B cell (primary cell): ENCODE results near the gene TGFBR1. TPM values are rescaled to one million over a fixed set of nuclear protein-coding genes. Genes with fewer than 3 reads are reported as not detected.

Experiments
- ATAC-seq: fragments of 200-7000 bp; cut with Tn5 transposase; one replicate; pipeline ENCODE4 v1.10.0; 2021; ENCODE audit warnings: low read depth, mild to moderate bottlenecking, moderate number of reproducible peaks, moderate library complexity
- CTCF ChIA-PET: fragments of 350-600 bp; sonication (Branson Sonifier 250); formaldehyde crosslinking; loops from one replicate; lab custom pipeline; 2021; ENCODE audit warnings: antibody characterized with exemption, inconsistent platforms; lab: Charles Lee
- POLR2A ChIA-PET: fragments of 350-600 bp; sonication (Branson Sonifier 250); formaldehyde crosslinking; loops from one replicate; lab custom pipeline; 2021; ENCODE audit warnings: antibody characterized with exemption; lab: Charles Lee
- DNase-seq: peaks from one replicate; pipeline ENCODE4 v3.0.0; 2013
- H2AFZ ChIP-seq: 2 replicates; pipeline ENCODE4 v1.6.1; 2012; ENCODE audit warnings: mild to moderate bottlenecking, low read depth, low read length; ENCODE audit not compliant: insufficient read depth, poor library complexity, severe bottlenecking
- H3K27ac ChIP-seq, 2 donors: 1 replicate in 1 of 2; 2 replicates in 1 of 2; pipeline ENCODE4 v1.5.1; 2012 to 2013; ENCODE audit warnings: low read length in 2 of 2, mild to moderate bottlenecking in 2 of 2, moderate library complexity in 1 of 2
- H3K27me3 ChIP-seq, 4 experiments: fragments of 200-600 bp in 1 of 4; sonication (generic) in 1 of 4; replicated peaks in 1 of 4; 1 replicate in 2 of 4; 2 replicates in 2 of 4; pipeline versions ENCODE4 v1.6.1 to v1.7.0; 2013 to 2016; ENCODE audit warnings: low read length in 3 of 4, mild to moderate bottlenecking in 2 of 4, mixed read lengths in 1 of 4, moderate library complexity in 1 of 4; ENCODE audit not compliant: insufficient read depth in 4 of 4, control insufficient read depth in 3 of 4; ENCODE audit errors: control extremely low read depth in 1 of 4
- H3K36me3 ChIP-seq, 2 experiments: replicated peaks in 1 of 2; 1 replicate in 1 of 2; 2 replicates in 1 of 2; pipeline versions ENCODE4 v1.6.1 to v1.7.1; 2013; ENCODE audit warnings: low read length in 1 of 2; ENCODE audit not compliant: insufficient read depth in 2 of 2, control insufficient read depth in 1 of 2; ENCODE audit errors: control extremely low read depth in 1 of 2, extremely low read depth in 1 of 2
- H3K4me1 ChIP-seq, 2 donors: fragments of 200-600 bp in 1 of 2; sonication (generic) in 1 of 2; 1 replicate in 1 of 2; 2 replicates in 1 of 2; pipeline versions ENCODE4 v1.5.1 to v1.6.1; 2013 to 2017; ENCODE audit warnings: low read length in 2 of 2; ENCODE audit not compliant: control insufficient read depth in 2 of 2, insufficient read depth in 2 of 2
- H3K4me2 ChIP-seq: replicated peaks from 2 replicates; pipeline ENCODE3; 2012; ENCODE audit warnings: mild to moderate bottlenecking, low read depth, low read length; ENCODE audit not compliant: poor library complexity, severe bottlenecking
- H3K4me3 ChIP-seq, 5 experiments: fragments of 200-600 bp in 1 of 5; sonication (generic) in 1 of 5; 1 replicate in 3 of 5; 2 replicates in 2 of 5; pipeline versions ENCODE4 v1.5.1 to v1.7.0; 2011 to 2016; ENCODE audit warnings: low read length in 4 of 5, mild to moderate bottlenecking in 4 of 5, low read depth in 2 of 5, control low read depth in 1 of 5, moderate library complexity in 1 of 5; ENCODE audit not compliant: insufficient read depth in 1 of 5; ENCODE audit errors: control extremely low read depth in 1 of 5, extremely low read depth in 1 of 5
- H3K79me2 ChIP-seq: fragments of 200-600 bp; sonication (generic); one replicate; pipeline ENCODE4 v1.6.0; 2016; ENCODE audit warnings: low read length; ENCODE audit not compliant: control insufficient read depth, insufficient read depth
- H3K9ac ChIP-seq: fragments of 200-600 bp; sonication (generic); 2 replicates; pipeline ENCODE4 v1.6.1; 2017; ENCODE audit warnings: mild to moderate bottlenecking, low read length, moderate library complexity
- H3K9me3 ChIP-seq, 3 donors: one replicate each; pipeline versions ENCODE4 v1.6.1 to v1.7.1; 2013; ENCODE audit warnings: low read length in 2 of 3; ENCODE audit not compliant: control insufficient read depth in 2 of 3, insufficient read depth in 1 of 3; ENCODE audit errors: control extremely low read depth in 1 of 3
- H4K20me1 ChIP-seq: 2 replicates; pipeline ENCODE4 v1.6.0; 2012; ENCODE audit warnings: mild to moderate bottlenecking, low read length; ENCODE audit not compliant: insufficient read depth, control insufficient read depth, poor library complexity, severe bottlenecking
- H3K27ac Mint-ChIP-seq: one replicate; pipeline ENCODE4 v1.8.0; 2021; ENCODE audit warnings: mixed read lengths
- H3K27me3 Mint-ChIP-seq: one replicate; pipeline ENCODE4 v1.8.0; 2021; ENCODE audit warnings: mixed read lengths
- H3K4me1 Mint-ChIP-seq: one replicate; pipeline ENCODE4 v1.8.0; 2021; ENCODE audit warnings: mixed read lengths
- H3K4me3 Mint-ChIP-seq: one replicate; pipeline ENCODE4 v1.8.0; 2021; ENCODE audit warnings: mixed read lengths
- H3K9me3 Mint-ChIP-seq: one replicate; pipeline ENCODE4 v1.8.0; 2022; ENCODE audit warnings: mixed read lengths; ENCODE audit not compliant: insufficient read depth
- CTCF ChIP-seq: fragments of 200-600 bp; IDR thresholded peaks from one replicate; pipeline ENCODE4 v1.8.0; 2022; ENCODE audit warnings: antibody characterized with exemption, mild to moderate bottlenecking
- EZH2 ChIP-seq: IDR thresholded peaks from 2 replicates; pipeline ENCODE4 v1.6.1; 2012; ENCODE audit warnings: borderline replicate concordance, low read depth, mild to moderate bottlenecking, moderate library complexity, low read length; ENCODE audit not compliant: insufficient read depth, poor library complexity, severe bottlenecking
- WGBS: methylation state at CpG from one replicate; pipeline ENCODE4 v1.1.5; 2013; ENCODE audit warnings: missing lambda C conversion rate; ENCODE audit not compliant: insufficient coverage; 5-methylcytosine and 5-hydroxymethylcytosine counted together
- intact Hi-C: fragments of 100-400 bp; cut with micrococcal nuclease; formaldehyde crosslinking; loops from one replicate; pipeline ENCODE4 v1.10.0; 2022
- polyA plus RNA-seq: library from polyadenylated mRNA; depleted of rRNA; stranded (reverse); fragments of >200 nt; gene quantifications from 2 replicates; pipeline ENCODE4 v1.2.3, GENCODE V29; 2012
- total RNA-seq, 2 donors: library from RNA; stranded (reverse); fragments of 120-200 nt in 1 of 2; gene quantifications; 1 replicate in 1 of 2; 2 replicates in 1 of 2; pipeline versions ENCODE4 v1.2.3 to v1.2.4, GENCODE V29; 2013 to 2022

Gene TGFBR1
- total and polyA plus RNA-seq, 2 donors (not counting 1 experiment from before 2014, with no cell fraction given), result 3.0 to 60.7 TPM

GRCh38 chr9:99109522-99109921 lies 4.6 kb downstream of the TGFBR1 start:
- Histone ChIP-seq H3K4me1 (peaks cover 55 to 67% of the 10 kb centered on the region in 2 donors), H3K9ac (no peak overlapping the region), H3K4me3 (no peak overlapping the region), H3K79me2 (peaks cover 82% of the 10 kb centered on the region), H3K9me3 (no peaks in the 10 kb centered on the region), H4K20me1 (no peaks in the 10 kb centered on the region), H3K27me3 (no peaks in the 10 kb centered on the region), H3K36me3 (no peaks in the 10 kb centered on the region), H2AFZ (no peak overlapping the region), H3K4me2 (peak overlapping the region; percentile 15), H3K27ac (peak overlapping the region; percentile 18 to 26)
- DNase-seq (peak; percentile 61), ATAC-seq (no peak)
- Mint-ChIP-seq H3K9me3 (no peaks in the 10 kb centered on the region), H3K27me3 (no peaks in the 10 kb centered on the region), H3K27ac (peak overlapping the region; percentile 18), H3K4me1 (peaks cover 81% of the 10 kb centered on the region), H3K4me3 (peak overlapping the region; percentile 5)
- 29% methylated on average over 1 of the region's 3 CpGs for WGBS
- ChIA-PET POLR2A (no interaction called here), CTCF (interaction anchor here (0.6 kb wide), 1 partner anchor 1052 kb away, joined by 3 read pairs; no protein-coding TSS in a partner anchor)
- intact Hi-C loops, result no loop called here
- TF ChIP-seq CTCF, result no peak

- Histone ChIP-seq H3K79me2 (peaks cover 87% of the 10 kb centered on the region), H3K36me3 (no peaks in the 10 kb centered on the region), H3K27ac (peak overlapping the region; percentile 13 to 51), H3K9ac (no peak overlapping the region), H2AFZ (no peak overlapping the region), H4K20me1 (peaks cover 3% of the 10 kb centered on the region), H3K27me3 (no peaks in the 10 kb centered on the region), H3K4me1 (peaks cover 34 to 46% of the 10 kb centered on the region in 2 donors), H3K4me2 (peak overlapping the region; percentile 30), H3K9me3 (no peaks in the 10 kb centered on the region), H3K4me3 (no peak overlapping the region)
- WGBS, result 8% methylated on average over 2 of the region's 6 CpGs
- ATAC-seq, result no peak
- no peak for DNase-seq
- Mint-ChIP-seq H3K27me3 (no peaks in the 10 kb centered on the region), H3K4me1 (peaks cover 78% of the 10 kb centered on the region), H3K4me3 (peak overlapping the region; percentile 56), H3K27ac (peak overlapping the region; percentile 24), H3K9me3 (no peaks in the 10 kb centered on the region)
- ChIA-PET POLR2A (interaction anchor here (1.2 kb wide), 1 partner anchor 8 kb away, joined by 3 read pairs; the partner anchor contains the start of gene TGFBR1), CTCF (interaction anchor here (1.1 to 1.6 kb wide), 3 partner anchors 14 to 113 kb away, joined by 3 to 5 read pairs (median 3); no protein-coding TSS in a partner anchor)
- intact Hi-C loops, result no loop called here
- no peak for TF ChIP-seq EZH2
- no peak for TF ChIP-seq CTCF
Observed at GRCh38 chr9:99112750-99113413, 8.0 kb downstream of the TGFBR1 start.
